Fibroblast of lung (primary cell): ENCODE results near the gene KCNRG. TPM values are rescaled to one million over a fixed set of nuclear protein-coding genes. Genes with fewer than 3 reads are reported as not detected.

ENCODE experiments used
- DNase-seq, 2 donors: peaks; one replicate each; pipeline versions ENCODE4 v3.0.0 to v3.0.0-alpha.2; 2010; ENCODE audit warnings: low read depth in 2 of 2
- H2AFZ ChIP-seq: 2 replicates; pipeline ENCODE4 v1.5.1; 2012; ENCODE audit warnings: low read length, control low read depth, inconsistent platforms
- H3K27ac ChIP-seq: 2 replicates; pipeline ENCODE4 v1.5.1; 2011; ENCODE audit warnings: low read length, control low read depth; ENCODE audit not compliant: insufficient read depth
- H3K27me3 ChIP-seq: 2 replicates; pipeline ENCODE4 v1.5.1; 2011; ENCODE audit warnings: mild to moderate bottlenecking, low read length; ENCODE audit not compliant: control insufficient read depth, insufficient read depth
- H3K36me3 ChIP-seq: 2 replicates; pipeline ENCODE4 v1.5.1; 2011; ENCODE audit warnings: low read length; ENCODE audit not compliant: control insufficient read depth, insufficient read depth
- H3K4me1 ChIP-seq: 2 replicates; pipeline ENCODE4 v1.5.1; 2011; ENCODE audit warnings: low read length; ENCODE audit not compliant: control insufficient read depth, insufficient read depth; ENCODE audit errors: extremely low read depth
- H3K4me2 ChIP-seq: 2 replicates; pipeline ENCODE4 v1.5.1; 2011; ENCODE audit warnings: low read length, control low read depth; ENCODE audit not compliant: insufficient read depth; ENCODE audit errors: extremely low read depth
- H3K4me3 ChIP-seq, 4 experiments: fragments of 200-600 bp in 1 of 4; sonication (generic) in 1 of 4; replicated peaks in 1 of 4; 2 replicates each; pipeline ENCODE4 v1.5.1; 2011 to 2016; ENCODE audit warnings: low read length in 4 of 4, low read depth in 3 of 4, mild to moderate bottlenecking in 3 of 4, control low read depth in 2 of 4, inconsistent platforms in 1 of 4, mixed read lengths in 1 of 4; ENCODE audit not compliant: insufficient read depth in 1 of 4; ENCODE audit errors: control extremely low read depth in 1 of 4
- H3K79me2 ChIP-seq: 2 replicates; pipeline ENCODE4 v1.5.1; 2012; ENCODE audit warnings: mild to moderate bottlenecking, low read length, inconsistent platforms; ENCODE audit not compliant: control insufficient read depth, insufficient read depth
- H3K9ac ChIP-seq: 2 replicates; pipeline ENCODE4 v1.5.1; 2011; ENCODE audit warnings: mild to moderate bottlenecking, low read length, control low read depth; ENCODE audit not compliant: insufficient read depth
- H3K9me3 ChIP-seq: 2 replicates; pipeline ENCODE4 v1.5.1; 2012; ENCODE audit warnings: low read depth, low read length; ENCODE audit not compliant: control insufficient read depth, insufficient read depth
- H4K20me1 ChIP-seq: 2 replicates; pipeline ENCODE4 v1.5.1; 2011; ENCODE audit warnings: low read length; ENCODE audit not compliant: control insufficient read depth, insufficient read depth; ENCODE audit errors: extremely low read depth
- EZH2 ChIP-seq: IDR thresholded peaks from 2 replicates; pipeline ENCODE4 v1.5.1; 2012; ENCODE audit warnings: low read length, control low read depth, mild to moderate bottlenecking; ENCODE audit errors: missing control alignments
- polyA plus RNA-seq, 2 donors: library from polyadenylated mRNA; depleted of rRNA in 1 of 2; stranded (reverse) in 1 of 2; unstranded in 1 of 2; fragments of >200 nt; gene quantifications; 2 replicates each; pipeline ENCODE4 v1.2.1, GENCODE V29; 2011 to 2012; ENCODE audit warnings: missing spikeins in 1 of 2
- total RNA-seq: library from RNA; depleted of rRNA; stranded (reverse); fragments of >200 nt; gene quantifications from 2 replicates; pipeline ENCODE4 v1.2.1, GENCODE V29; 2014
- TF ChIP-seq, protein P1 (sequence below), 2 donors: IDR thresholded peaks in 1 of 2; conservative IDR thresholded peaks in 1 of 2; 1 replicate in 1 of 2; 2 replicates in 1 of 2; pipeline ENCODE4 v1.5.1; 2011 to 2012; ENCODE audit warnings: low read length in 2 of 2, control low read depth in 1 of 2, inconsistent platforms in 1 of 2, low read depth in 1 of 2, mild to moderate bottlenecking in 1 of 2

KCNRG gene
- total and polyA plus RNA-seq, 2 donors (not counting 1 experiment from before 2014, with no cell fraction given) = 2.0 to 7.4 TPM

DNA sequence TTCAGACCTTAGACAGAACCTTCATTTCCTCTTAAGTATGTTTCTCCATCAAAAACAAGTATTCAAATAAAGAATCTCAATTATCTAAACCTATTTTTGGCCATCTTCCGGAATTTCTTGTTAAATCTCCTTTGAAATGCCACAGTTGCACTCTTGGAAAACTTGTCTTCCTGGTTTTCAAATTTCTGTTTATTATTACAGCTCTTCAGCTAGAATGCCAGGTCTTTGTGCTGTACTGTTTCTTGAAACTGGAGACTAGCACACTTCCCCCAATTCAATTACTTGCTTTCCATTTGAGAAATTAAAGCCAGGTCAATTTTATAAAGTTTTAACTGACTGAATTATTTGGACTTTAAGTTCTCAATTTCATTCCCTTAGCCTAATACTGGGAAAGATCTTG is 10.2 kb downstream of the KCNRG start:
- Histone ChIP-seq H3K4me1 (no peaks in the 10 kb centered on the region), H4K20me1 (no peaks in the 10 kb centered on the region), H3K9ac (no peak overlapping the region), H3K4me3 (no peak overlapping the region), H3K36me3 (peaks cover 5% of the 10 kb centered on the region), H2AFZ (no peak overlapping the region), H3K4me2 (no peak overlapping the region), H3K79me2 (no peaks in the 10 kb centered on the region), H3K9me3 (no peaks in the 10 kb centered on the region), H3K27ac (no peak overlapping the region), H3K27me3 (no peaks in the 10 kb centered on the region)
- no peak for TF ChIP-seq EZH2
- TF ChIP-seq, protein P1, sequence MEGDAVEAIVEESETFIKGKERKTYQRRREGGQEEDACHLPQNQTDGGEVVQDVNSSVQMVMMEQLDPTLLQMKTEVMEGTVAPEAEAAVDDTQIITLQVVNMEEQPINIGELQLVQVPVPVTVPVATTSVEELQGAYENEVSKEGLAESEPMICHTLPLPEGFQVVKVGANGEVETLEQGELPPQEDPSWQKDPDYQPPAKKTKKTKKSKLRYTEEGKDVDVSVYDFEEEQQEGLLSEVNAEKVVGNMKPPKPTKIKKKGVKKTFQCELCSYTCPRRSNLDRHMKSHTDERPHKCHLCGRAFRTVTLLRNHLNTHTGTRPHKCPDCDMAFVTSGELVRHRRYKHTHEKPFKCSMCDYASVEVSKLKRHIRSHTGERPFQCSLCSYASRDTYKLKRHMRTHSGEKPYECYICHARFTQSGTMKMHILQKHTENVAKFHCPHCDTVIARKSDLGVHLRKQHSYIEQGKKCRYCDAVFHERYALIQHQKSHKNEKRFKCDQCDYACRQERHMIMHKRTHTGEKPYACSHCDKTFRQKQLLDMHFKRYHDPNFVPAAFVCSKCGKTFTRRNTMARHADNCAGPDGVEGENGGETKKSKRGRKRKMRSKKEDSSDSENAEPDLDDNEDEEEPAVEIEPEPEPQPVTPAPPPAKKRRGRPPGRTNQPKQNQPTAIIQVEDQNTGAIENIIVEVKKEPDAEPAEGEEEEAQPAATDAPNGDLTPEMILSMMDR (conservative IDR thresholded peaks at IDR 0.05 in 1 of 2, IDR thresholded peaks at IDR 0.05 in 1 of 2; ENCODE audit: low read depth in 1 of 2, low read length in 2 of 2) = no peak
- DNase-seq = peak in 1 of 2 donors; percentile 15

DNA sequence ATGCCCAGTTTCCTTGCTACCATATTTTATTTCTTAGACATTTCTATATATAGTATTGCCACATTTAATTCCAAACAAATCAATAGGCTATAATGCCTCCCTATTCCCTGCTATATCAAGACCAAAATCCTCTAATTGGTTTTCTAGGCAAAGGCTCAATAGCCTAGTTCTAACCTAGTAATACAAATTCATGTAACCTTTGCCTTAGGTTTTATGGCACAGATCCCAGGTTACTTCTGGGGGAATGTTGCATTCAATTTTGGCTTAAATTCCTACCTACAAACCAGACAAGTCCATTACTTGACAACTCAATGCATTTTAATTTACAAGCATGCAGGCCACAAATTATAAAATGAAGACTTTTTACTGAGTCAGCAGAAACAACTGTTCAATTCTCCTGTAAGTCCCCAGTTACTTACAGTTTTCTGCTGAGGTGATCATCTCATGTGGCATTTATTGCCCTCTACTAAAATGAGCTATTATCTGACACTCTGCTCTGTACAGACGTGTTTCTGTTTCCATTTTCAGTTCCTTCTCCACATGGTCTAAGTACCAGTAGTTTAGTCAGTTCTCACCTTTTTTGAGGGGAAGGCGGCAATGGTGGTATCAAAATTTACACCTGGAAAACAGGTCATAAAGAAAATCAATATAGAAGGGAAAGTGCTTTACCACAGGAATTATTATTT is 11.7 kb downstream of the KCNRG start:
- H4K20me1 ChIP-seq = no peaks in the 10 kb centered on the region
- H3K27ac ChIP-seq = no peak overlapping the region
- peaks cover 5% of the 10 kb centered on the region for H3K36me3 ChIP-seq
- no peaks in the 10 kb centered on the region for H3K79me2 ChIP-seq
- DNase-seq = no peak
- no peak overlapping the region for H3K4me3 ChIP-seq
- H3K9ac ChIP-seq = no peak overlapping the region
- no peaks in the 10 kb centered on the region for H3K4me1 ChIP-seq
- no peaks in the 10 kb centered on the region for H3K27me3 ChIP-seq
- no peaks in the 10 kb centered on the region for H3K9me3 ChIP-seq
- no peak overlapping the region for H3K4me2 ChIP-seq
- no peak overlapping the region for H2AFZ ChIP-seq
- TF ChIP-seq, protein P1 (conservative IDR thresholded peaks at IDR 0.05 in 1 of 2, IDR thresholded peaks at IDR 0.05 in 1 of 2; ENCODE audit: low read depth in 1 of 2, low read length in 2 of 2) = no peak
- TF ChIP-seq EZH2 = no peak

- H2AFZ ChIP-seq = no peak overlapping the region
- no peak overlapping the region for H3K4me2 ChIP-seq
- H3K4me1 ChIP-seq = peaks cover 2% of the 10 kb centered on the region
- no peaks in the 10 kb centered on the region for H4K20me1 ChIP-seq
- no peak for DNase-seq
- H3K36me3 ChIP-seq = no peaks in the 10 kb centered on the region
- no peak for TF ChIP-seq EZH2
- TF ChIP-seq, protein P1 (conservative IDR thresholded peaks at IDR 0.05 in 1 of 2, IDR thresholded peaks at IDR 0.05 in 1 of 2; ENCODE audit: low read depth in 1 of 2, low read length in 2 of 2) = no peak
- H3K79me2 ChIP-seq = no peaks in the 10 kb centered on the region
- H3K9ac ChIP-seq = no peak overlapping the region
- H3K4me3 ChIP-seq = no peak overlapping the region
- no peak overlapping the region for H3K27ac ChIP-seq
- H3K9me3 ChIP-seq = no peaks in the 10 kb centered on the region
- H3K27me3 ChIP-seq = no peaks in the 10 kb centered on the region
Measured at GRCh38 chr13:50030315-50030714, 15.1 kb downstream of the KCNRG start.
